NCI-H1048 (cell line): ENCODE data around the gene MYO15B.

Experiments used
- DNase-seq: peaks from one replicate; lab custom pipeline; 2025; lab: John Stamatoyannopoulos, UW

The MYO15B gene

GRCh38 chr17:75639771-75640555 lies 52.4 kb downstream of the MYO15B start:
- DNase-seq = no peak

GRCh38 chr17:75640556-75641119 lies 53.0 kb downstream of the MYO15B start:
- no peak for DNase-seq

GRCh38 chr17:75641343-75641742 lies 53.7 kb downstream of the MYO15B start:
- no peak for DNase-seq

GRCh38 chr17:75642182-75642783 lies 54.7 kb downstream of the MYO15B start:
- DNase-seq = no peak

- no peak for DNase-seq
Observed at GRCh38 chr17:75642784-75643642, 55.4 kb downstream of the MYO15B start.

- DNase-seq = no peak
Observed at GRCh38 chr17:75643643-75644017, 56.0 kb downstream of the MYO15B start.

GRCh38 chr17:75645501-75645888 lies 57.9 kb downstream of the MYO15B start:
- no peak for DNase-seq

- no peak for DNase-seq
Observed at GRCh38 chr17:75645889-75646637, 58.5 kb downstream of the MYO15B start.

- no peak for DNase-seq
Observed at GRCh38 chr17:75646638-75646992, 59.0 kb downstream of the MYO15B start.

GRCh38 chr17:75647061-75647460 lies 59.5 kb downstream of the MYO15B start:
- DNase-seq = no peak

GRCh38 chr17:75647921-75648320 lies 60.3 kb downstream of the MYO15B start:
- no peak for DNase-seq

- no peak for DNase-seq
Observed at GRCh38 chr17:75649687-75650086, 62.1 kb downstream of the MYO15B start.

GRCh38 chr17:75650874-75651273 lies 63.3 kb downstream of the MYO15B start:
- DNase-seq = no peak

- DNase-seq = no peak
Observed at GRCh38 chr17:75652341-75652740, 64.7 kb downstream of the MYO15B start.

- no peak for DNase-seq
Observed at GRCh38 chr17:75652934-75653549, 65.4 kb downstream of the MYO15B start.

- DNase-seq = no peak
Observed at GRCh38 chr17:75654176-75654575, 66.6 kb downstream of the MYO15B start.

- no peak for DNase-seq
Observed at GRCh38 chr17:75658237-75658636, 70.6 kb downstream of the MYO15B start.

- no peak for DNase-seq
Observed at GRCh38 chr17:75661531-75661930, 73.9 kb downstream of the MYO15B start.

- DNase-seq = no peak
Observed at GRCh38 chr17:75662511-75662910, 74.9 kb downstream of the MYO15B start.

GRCh38 chr17:75664099-75664549 lies 76.5 kb downstream of the MYO15B start:
- no peak for DNase-seq

- DNase-seq = no peak
Observed at GRCh38 chr17:75665981-75666380, 78.4 kb downstream of the MYO15B start.
